ENCODE data around the gene HMX1.

HMX1 gene

DNA sequence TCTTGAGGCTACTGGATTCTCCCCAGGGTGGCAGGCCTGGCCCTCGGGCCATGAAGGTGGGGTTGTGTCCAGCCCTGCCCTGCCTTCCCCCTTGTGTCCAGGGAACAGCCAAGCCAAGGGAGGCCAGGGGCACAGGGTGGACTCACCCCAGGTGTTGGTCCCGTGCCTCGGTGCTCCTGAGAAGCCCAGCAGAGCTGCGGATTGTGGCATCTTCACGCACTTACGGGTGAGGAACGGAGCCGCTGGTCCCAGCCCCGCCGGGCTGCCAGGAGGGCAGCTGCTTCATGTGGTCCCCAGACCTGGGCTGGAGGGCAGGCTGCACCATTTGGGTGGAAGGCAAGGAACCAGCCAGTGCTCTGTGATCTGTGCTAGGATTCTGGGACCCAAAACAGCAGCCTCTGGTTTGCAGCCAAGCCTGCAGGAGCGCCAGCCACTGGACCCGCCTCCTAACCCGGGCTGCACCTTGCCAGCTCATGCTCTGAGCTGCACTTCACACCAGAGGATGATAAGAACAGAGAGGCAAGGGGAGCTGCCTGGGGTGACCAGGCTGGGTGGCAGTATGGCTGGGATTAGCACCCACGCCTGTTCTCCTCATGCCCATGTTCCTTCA is 36.1 kb upstream of the HMX1 start:
- no peaks in the 10 kb centered on the region; the same call in 1 of the 2 replicates for H3K27me3 ChIP-seq (ENCODE audit: control insufficient read depth, insufficient read depth, low read length)
- H3K4me3 ChIP-seq (ENCODE audit: low read depth, low read length), result no peak overlapping the region
- H3K4me1 ChIP-seq (ENCODE audit: control insufficient read depth, insufficient read depth, low read length), result no peaks in the 10 kb centered on the region
- no peaks in the 10 kb centered on the region for H3K36me3 ChIP-seq (ENCODE audit: control insufficient read depth, insufficient read depth, low read length)
- H3K9me3 ChIP-seq (ENCODE audit: control insufficient read depth, insufficient read depth, low read length), result no peaks in the 10 kb centered on the region
- no peak overlapping the region for H3K27ac ChIP-seq (ENCODE audit: low read depth, low read length)
- H3K9ac ChIP-seq (ENCODE audit: low read depth, low read length), result no peak overlapping the region

DNA sequence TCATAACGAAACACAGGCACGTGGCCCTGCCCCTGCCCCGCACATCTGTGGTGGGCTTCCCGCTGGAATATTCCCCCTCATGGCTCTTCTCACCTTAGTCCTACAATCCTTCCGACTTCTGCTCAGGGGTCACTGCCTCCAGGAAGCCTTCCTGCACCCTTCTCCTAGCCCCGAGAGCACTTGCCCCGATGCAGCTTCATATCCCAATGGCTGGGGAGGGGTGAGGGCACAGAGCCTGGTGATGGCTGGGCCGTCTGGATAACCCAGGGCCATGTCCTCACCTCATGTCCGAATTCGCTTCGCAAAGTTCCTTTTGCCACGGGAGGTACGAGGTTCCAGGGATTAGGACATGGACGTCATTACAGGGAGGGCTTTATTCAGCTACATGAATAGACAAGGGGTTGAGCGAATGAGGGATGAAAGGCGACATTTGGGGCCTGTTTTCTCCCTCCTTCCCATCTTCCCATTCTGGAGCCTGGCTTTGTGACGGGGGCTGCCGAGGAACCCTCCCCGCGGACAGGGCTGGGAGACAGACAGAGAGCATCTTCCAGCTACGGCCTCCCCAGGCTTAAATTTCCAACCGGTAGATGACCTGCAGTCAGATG is 35.5 kb upstream of the HMX1 start:
- no peaks in the 10 kb centered on the region; the same call in 1 of the 2 replicates for H3K27me3 ChIP-seq (ENCODE audit: control insufficient read depth, insufficient read depth, low read length)
- H3K9ac ChIP-seq (ENCODE audit: low read depth, low read length), result no peak overlapping the region

DNA sequence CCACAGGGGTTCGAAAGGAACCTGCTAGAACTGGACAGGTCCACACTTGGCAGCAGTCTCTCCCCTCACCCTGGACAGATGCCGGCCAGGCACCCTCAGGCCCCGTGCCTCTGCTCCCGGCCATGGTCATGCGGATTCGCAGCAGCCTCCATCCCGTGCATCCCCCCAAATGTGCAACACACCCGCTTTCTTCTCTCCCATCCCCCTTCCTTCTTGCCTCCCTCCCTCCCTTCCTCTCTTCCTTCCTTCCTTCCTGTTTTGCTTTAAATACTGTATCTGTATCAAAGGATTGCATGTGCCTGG is 35.0 kb upstream of the HMX1 start:
- Histone ChIP-seq H3K27me3 (ENCODE audit: control insufficient read depth, insufficient read depth, low read length) (no peaks in the 10 kb centered on the region; the same call in 1 of the 2 replicates), H3K4me3 (ENCODE audit: low read depth, low read length) (no peak overlapping the region)

More for the DNA sequence above, 35.5 kb upstream of the HMX1 start:
- H3K27ac ChIP-seq (ENCODE audit: low read depth, low read length), result no peak overlapping the region
- H3K4me3 ChIP-seq (ENCODE audit: low read depth, low read length), result no peak overlapping the region
- H3K4me1 ChIP-seq (ENCODE audit: control insufficient read depth, insufficient read depth, low read length), result no peaks in the 10 kb centered on the region
- H3K36me3 ChIP-seq (ENCODE audit: control insufficient read depth, insufficient read depth, low read length), result no peaks in the 10 kb centered on the region
- H3K9me3 ChIP-seq (ENCODE audit: control insufficient read depth, insufficient read depth, low read length), result no peaks in the 10 kb centered on the region

DNA sequence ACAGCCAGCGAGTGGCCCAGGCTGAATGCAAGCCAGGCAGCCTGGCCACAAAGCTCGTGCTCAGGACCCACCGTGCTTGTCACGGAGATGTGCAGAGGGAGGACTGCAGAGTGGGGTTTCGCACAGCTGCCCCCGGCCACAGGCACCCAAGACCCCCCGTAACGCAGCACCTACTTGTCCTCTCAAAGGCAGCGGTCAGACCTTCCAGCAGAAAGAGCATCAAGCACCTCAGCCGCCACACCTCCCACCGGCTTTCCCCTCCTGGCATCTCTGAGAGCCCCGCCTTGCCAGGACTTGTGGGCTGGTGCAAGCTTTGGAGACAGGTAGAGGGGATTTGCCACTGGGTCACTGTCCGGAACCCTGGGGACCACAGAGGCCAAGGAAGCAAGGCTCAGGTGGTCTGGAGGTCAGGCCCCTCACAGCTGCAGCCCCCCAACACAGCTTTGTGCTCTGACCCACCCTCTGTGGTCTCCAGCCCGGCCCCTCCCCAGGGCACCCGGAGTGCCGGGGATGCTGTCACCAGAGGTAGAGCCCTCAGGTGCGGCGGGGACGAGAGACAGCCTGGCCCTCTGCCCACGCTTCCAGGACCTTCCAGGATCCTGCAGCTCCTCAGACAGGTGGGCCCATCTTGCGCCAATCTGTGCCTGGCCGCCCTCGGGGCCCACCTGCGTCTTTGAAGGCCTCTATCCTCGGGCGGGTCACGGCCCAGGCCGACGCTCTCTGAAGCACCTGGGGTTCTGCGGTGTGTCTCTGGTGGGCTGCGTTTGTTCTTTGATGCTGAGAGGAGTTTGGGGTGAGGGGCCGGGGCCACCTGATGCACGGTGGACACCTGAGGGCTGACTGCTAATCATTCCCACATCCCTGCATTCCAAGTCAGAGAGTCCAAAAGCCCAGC is 34.4 kb upstream of the HMX1 start:
- Histone ChIP-seq H3K4me3 (ENCODE audit: low read depth, low read length) (no peak overlapping the region), H3K9me3 (ENCODE audit: control insufficient read depth, insufficient read depth, low read length) (peaks cover 9% of the 10 kb centered on the region), H3K36me3 (ENCODE audit: control insufficient read depth, insufficient read depth, low read length) (no peaks in the 10 kb centered on the region), H3K27ac (ENCODE audit: low read depth, low read length) (no peak overlapping the region), H3K9ac (ENCODE audit: low read depth, low read length) (no peak overlapping the region), H3K4me1 (ENCODE audit: control insufficient read depth, insufficient read depth, low read length) (no peaks in the 10 kb centered on the region), H3K27me3 (ENCODE audit: control insufficient read depth, insufficient read depth, low read length) (no peaks in the 10 kb centered on the region; the same call in 1 of the 2 replicates)

More for the DNA sequence above, 35.0 kb upstream of the HMX1 start:
- Histone ChIP-seq H3K36me3 (ENCODE audit: control insufficient read depth, insufficient read depth, low read length) (no peaks in the 10 kb centered on the region), H3K9ac (ENCODE audit: low read depth, low read length) (no peak overlapping the region), H3K4me1 (ENCODE audit: control insufficient read depth, insufficient read depth, low read length) (no peaks in the 10 kb centered on the region), H3K27ac (ENCODE audit: low read depth, low read length) (no peak overlapping the region), H3K9me3 (ENCODE audit: control insufficient read depth, insufficient read depth, low read length) (peaks cover 4% of the 10 kb centered on the region)

DNA sequence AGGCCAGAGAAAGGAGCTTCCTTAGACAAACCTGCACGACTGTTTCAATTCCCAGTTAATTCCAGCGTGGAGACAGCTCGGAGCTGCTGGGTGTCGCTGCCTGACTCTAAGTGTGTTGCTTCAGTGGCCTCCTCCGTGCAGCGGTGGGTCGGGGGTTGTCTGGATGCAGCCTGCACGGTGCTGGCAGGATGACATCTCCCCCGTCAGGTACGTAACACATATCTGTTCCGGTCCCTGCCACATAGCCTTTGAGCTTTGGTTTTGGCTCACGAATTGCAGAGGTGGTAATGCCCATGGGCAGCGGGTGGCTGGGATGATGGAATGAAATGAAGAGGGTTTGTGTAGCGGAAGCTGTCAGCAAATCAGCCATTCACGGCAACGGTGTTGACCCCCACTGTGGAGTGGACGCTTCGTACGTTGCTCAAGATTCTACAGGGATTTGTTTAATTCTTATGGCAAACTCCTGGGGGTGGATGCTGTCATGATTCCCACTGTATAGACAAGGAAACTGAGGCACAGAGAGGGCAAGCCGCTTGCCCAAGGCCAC is 33.7 kb upstream of the HMX1 start:
- Histone ChIP-seq H3K4me1 (ENCODE audit: control insufficient read depth, insufficient read depth, low read length) (no peaks in the 10 kb centered on the region), H3K4me3 (ENCODE audit: low read depth, low read length) (no peak overlapping the region), H3K36me3 (ENCODE audit: control insufficient read depth, insufficient read depth, low read length) (no peaks in the 10 kb centered on the region), H3K9me3 (ENCODE audit: control insufficient read depth, insufficient read depth, low read length) (peaks cover 10% of the 10 kb centered on the region), H3K27ac (ENCODE audit: low read depth, low read length) (no peak overlapping the region), H3K27me3 (ENCODE audit: control insufficient read depth, insufficient read depth, low read length) (no peaks in the 10 kb centered on the region; the same call in 1 of the 2 replicates), H3K9ac (ENCODE audit: low read depth, low read length) (no peak overlapping the region)

DNA sequence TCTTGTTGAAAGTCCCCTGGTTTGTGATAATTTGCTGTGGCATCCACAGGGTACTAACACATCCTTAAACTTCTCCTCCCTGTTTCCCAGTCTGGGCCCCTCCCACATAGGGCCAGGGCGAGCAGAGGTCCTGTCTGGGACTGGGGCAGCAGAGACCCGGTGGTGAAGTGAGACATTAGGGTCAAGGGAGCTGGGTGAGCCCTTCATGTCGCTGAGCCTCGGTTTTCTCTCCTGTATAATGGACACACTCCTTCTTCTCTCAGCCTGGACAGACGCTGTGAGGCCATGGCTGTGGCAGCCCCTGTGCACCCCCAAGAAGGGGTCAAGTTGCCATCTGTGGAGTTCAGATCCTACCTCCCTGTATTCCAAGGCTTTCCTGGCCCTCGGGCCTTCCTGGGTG is 33.0 kb upstream of the HMX1 start:
- Histone ChIP-seq H3K36me3 (ENCODE audit: control insufficient read depth, insufficient read depth, low read length) (no peaks in the 10 kb centered on the region), H3K4me3 (ENCODE audit: low read depth, low read length) (no peak overlapping the region)

DNA sequence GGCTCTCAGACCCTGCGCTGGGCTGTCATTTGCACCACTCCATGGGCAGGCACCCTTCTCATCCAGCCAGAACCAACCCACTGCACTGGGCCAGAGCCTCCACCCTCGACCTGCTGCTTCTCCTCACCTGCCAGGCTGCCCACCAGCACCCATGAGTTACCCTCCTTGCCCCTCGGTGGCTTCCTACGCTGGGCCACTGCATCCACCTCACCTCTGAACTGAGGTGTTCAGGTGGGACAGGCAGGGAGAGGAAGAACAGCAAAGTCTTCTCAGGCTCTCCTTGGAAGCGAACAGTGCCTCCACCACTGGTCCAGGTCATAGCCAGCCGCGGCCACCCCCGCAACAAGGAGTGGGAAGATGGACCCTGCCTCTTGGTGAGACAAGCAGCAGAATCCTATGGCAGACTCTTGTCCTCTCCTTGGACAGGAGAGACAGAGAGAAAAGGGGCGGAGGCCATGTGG is 32.4 kb upstream of the HMX1 start:
- no peaks in the 10 kb centered on the region for H3K4me1 ChIP-seq (ENCODE audit: control insufficient read depth, insufficient read depth, low read length)
- H3K4me3 ChIP-seq (ENCODE audit: low read depth, low read length), result no peak overlapping the region
- H3K9ac ChIP-seq (ENCODE audit: low read depth, low read length), result no peak overlapping the region
- H3K36me3 ChIP-seq (ENCODE audit: control insufficient read depth, insufficient read depth, low read length), result no peaks in the 10 kb centered on the region
- H3K27me3 ChIP-seq (ENCODE audit: control insufficient read depth, insufficient read depth, low read length), result no peaks in the 10 kb centered on the region; the same call in 1 of the 2 replicates
- peaks cover 11% of the 10 kb centered on the region for H3K9me3 ChIP-seq (ENCODE audit: control insufficient read depth, insufficient read depth, low read length)
- H3K27ac ChIP-seq (ENCODE audit: low read depth, low read length), result no peak overlapping the region

More for the DNA sequence above, 33.0 kb upstream of the HMX1 start:
- Histone ChIP-seq H3K27me3 (ENCODE audit: control insufficient read depth, insufficient read depth, low read length) (no peaks in the 10 kb centered on the region; the same call in 1 of the 2 replicates), H3K4me1 (ENCODE audit: control insufficient read depth, insufficient read depth, low read length) (no peaks in the 10 kb centered on the region), H3K9ac (ENCODE audit: low read depth, low read length) (no peak overlapping the region), H3K27ac (ENCODE audit: low read depth, low read length) (no peak overlapping the region), H3K9me3 (ENCODE audit: control insufficient read depth, insufficient read depth, low read length) (peaks cover 11% of the 10 kb centered on the region)

DNA sequence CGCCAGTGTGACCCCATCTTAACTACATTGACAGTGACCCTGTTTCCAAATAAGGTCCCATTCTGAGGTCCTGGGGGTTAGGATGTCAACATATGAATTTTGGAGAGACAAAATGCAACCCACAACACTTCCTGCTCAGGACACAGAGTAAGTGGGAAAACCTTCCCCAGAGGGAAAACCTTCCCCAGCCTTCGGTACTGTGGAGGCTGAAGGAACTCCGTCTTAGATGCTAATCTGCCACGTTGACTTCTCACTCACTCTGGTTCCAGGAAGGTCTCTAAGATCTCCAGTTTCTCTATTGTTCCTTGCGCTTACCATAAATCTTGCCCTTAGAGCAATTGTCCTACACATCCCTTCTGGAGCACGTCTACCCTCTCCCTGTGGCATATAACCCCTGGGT is 29.7 kb upstream of the HMX1 start:
- Histone ChIP-seq H3K27me3 (ENCODE audit: control insufficient read depth, insufficient read depth, low read length) (peaks cover 21% of the 10 kb centered on the region), H3K4me1 (ENCODE audit: control insufficient read depth, insufficient read depth, low read length) (peaks cover 8% of the 10 kb centered on the region; the same call in 1 of the 2 replicates), H3K9me3 (ENCODE audit: control insufficient read depth, insufficient read depth, low read length) (peaks cover 11% of the 10 kb centered on the region)

DNA sequence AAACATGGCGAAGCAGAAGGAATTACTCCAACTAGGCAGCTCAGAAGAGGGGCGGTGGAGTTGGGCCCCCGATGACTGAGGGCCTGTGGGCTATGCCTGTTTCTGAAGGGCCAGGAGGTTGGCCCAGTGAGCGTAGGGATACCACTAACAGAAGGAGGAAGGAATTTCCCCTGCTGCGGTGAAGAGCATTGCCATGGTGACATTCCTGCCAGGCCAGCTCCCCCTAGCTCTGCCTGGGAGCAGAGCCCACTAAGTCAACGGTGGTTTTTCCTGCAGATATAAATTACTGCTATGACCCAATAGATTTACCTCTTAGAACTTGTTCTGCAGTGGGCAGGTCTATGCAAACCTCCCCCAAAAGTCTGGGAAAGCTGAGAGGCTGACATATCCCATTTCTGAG is 28.9 kb upstream of the HMX1 start:
- H3K9me3 ChIP-seq (ENCODE audit: control insufficient read depth, insufficient read depth, low read length), result peaks cover 11% of the 10 kb centered on the region
- H3K4me3 ChIP-seq (ENCODE audit: low read depth, low read length), result no peak overlapping the region
- no peak overlapping the region for H3K27ac ChIP-seq (ENCODE audit: low read depth, low read length)
- no peaks in the 10 kb centered on the region for H3K36me3 ChIP-seq (ENCODE audit: control insufficient read depth, insufficient read depth, low read length)
- H3K9ac ChIP-seq (ENCODE audit: low read depth, low read length), result no peak overlapping the region
- peaks cover 29% of the 10 kb centered on the region for H3K27me3 ChIP-seq (ENCODE audit: control insufficient read depth, insufficient read depth, low read length)
- peaks cover 8% of the 10 kb centered on the region; the same call in 1 of the 2 replicates for H3K4me1 ChIP-seq (ENCODE audit: control insufficient read depth, insufficient read depth, low read length)

More for the DNA sequence above, 29.7 kb upstream of the HMX1 start:
- Histone ChIP-seq H3K27ac (ENCODE audit: low read depth, low read length) (no peak overlapping the region), H3K36me3 (ENCODE audit: control insufficient read depth, insufficient read depth, low read length) (no peaks in the 10 kb centered on the region), H3K4me3 (ENCODE audit: low read depth, low read length) (no peak overlapping the region), H3K9ac (ENCODE audit: low read depth, low read length) (no peak overlapping the region)

DNA sequence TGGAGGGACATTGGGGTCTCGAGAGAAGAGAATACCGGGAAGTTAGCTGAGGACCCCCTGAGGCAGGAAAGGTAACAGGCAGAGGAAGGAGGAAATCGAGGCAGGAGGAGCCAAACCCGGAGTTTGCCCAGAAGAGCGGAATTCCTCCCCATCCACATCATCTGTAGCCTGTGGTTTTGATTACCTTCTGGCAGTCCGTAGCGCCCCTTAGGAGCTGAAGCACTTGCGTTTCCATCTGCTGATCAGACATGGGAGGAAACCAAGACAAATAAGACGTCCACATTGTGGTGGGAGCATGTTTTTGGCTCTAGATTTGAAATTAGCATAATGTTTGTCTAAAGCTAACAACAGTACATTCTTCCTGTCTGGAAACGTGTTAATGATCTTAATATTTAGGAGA is 26.8 kb upstream of the HMX1 start:
- Histone ChIP-seq H3K4me1 (ENCODE audit: control insufficient read depth, insufficient read depth, low read length) (peaks cover 15% of the 10 kb centered on the region), H3K27ac (ENCODE audit: low read depth, low read length) (no peak overlapping the region), H3K9ac (ENCODE audit: low read depth, low read length) (no peak overlapping the region), H3K9me3 (ENCODE audit: control insufficient read depth, insufficient read depth, low read length) (peaks cover 11% of the 10 kb centered on the region), H3K27me3 (ENCODE audit: control insufficient read depth, insufficient read depth, low read length) (peaks cover 50% of the 10 kb centered on the region), H3K4me3 (ENCODE audit: low read depth, low read length) (no peak overlapping the region), H3K36me3 (ENCODE audit: control insufficient read depth, insufficient read depth, low read length) (no peaks in the 10 kb centered on the region)

Measured in HUES48 (cell line).